NCI-H1930 (cell line): ENCODE results near the gene OR51A2.
"Not testable (repeated sequence)": the region's sequence is repeated elsewhere in the genome, so short reads cannot be mapped to it uniquely, and the experiment has no call there.

ENCODE experiments used
- DNase-seq, 2 experiments: peaks; one replicate each; lab custom pipeline; 2025; lab: John Stamatoyannopoulos, UW

The OR51A2 gene, protein sequence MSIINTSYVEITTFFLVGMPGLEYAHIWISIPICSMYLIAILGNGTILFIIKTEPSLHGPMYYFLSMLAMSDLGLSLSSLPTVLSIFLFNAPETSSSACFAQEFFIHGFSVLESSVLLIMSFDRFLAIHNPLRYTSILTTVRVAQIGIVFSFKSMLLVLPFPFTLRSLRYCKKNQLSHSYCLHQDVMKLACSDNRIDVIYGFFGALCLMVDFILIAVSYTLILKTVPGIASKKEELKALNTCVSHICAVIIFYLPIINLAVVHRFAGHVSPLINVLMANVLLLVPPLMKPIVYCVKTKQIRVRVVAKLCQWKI

GRCh38 chr11:4955613-4956012, at the start of gene OR51A2:
Gene OR51A2 (minus strand): TSS chr11:4955713. CDS start chr11:4955713, 0 bp downstream.
- not testable (repeated sequence) for DNase-seq

DNA sequence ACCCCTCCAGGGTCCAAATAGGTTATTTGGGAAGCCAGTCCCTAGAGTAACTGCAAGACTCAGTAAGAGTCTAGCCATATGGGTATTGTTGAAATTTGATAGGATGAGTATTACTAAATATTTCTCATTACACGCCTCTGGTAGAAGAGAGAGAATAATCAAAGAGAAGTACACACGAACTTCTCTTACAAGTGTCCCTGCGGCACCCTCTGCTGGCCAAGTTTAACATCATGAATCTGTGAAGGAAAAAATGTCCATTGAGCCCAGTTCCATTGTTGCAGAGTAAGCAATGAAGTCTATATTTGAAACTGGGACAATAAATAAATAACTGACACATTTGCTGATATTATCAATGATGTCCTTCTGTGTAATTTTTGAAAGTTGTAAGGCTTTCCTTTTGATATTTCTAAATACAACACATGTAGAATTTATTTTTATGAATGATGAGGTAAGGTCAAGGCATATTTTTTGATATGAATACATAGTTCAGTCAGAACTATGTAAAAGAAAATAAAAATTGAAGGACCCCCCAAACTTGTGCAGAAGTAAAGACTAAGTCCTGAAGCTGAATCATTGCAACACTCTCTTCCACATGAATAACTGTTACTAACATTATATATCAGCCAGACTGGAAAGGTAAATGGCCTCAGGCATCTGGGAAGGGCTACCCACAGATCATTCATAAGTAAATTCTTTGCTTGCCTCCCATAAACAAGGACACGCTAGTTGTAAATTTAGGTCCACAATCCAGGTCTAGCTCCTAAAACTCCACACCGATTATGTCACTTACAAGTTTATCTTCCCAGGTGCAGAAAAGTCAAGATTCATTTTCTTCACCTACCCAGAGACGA, 49.1 kb upstream of the OR51A2 start:
- peak; percentile 63 to 64 for DNase-seq

DNA sequence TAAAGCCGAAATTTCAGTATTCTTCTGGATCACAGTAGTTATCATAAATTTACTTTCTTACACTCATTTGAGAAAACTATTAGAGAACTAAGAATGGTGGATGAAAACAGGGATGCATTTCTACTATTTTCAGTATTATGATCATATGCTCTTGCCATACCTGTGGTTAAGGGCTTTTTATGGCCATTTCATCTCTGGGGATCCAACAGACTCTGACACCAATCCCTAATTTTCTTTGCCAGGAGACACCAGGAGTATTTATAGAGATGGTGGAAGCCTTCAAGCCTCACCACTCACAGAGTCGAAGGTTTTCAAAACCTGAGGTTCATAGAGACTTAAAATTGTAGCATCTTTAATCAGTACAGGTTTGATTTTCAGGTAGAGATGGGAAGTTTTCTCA, 39.0 kb upstream of the OR51A2 start, which contains the start of gene OR51L1:
Gene OR51L1, plus strand, starts transcription at position 301 of the 400 bp plus-strand sequence. CDS start 4,132 bp downstream, outside the sequence.
- no peak for DNase-seq

GRCh38 chr11:4991060-4991459, 35.5 kb upstream of the OR51A2 start:
- no peak for DNase-seq

DNA sequence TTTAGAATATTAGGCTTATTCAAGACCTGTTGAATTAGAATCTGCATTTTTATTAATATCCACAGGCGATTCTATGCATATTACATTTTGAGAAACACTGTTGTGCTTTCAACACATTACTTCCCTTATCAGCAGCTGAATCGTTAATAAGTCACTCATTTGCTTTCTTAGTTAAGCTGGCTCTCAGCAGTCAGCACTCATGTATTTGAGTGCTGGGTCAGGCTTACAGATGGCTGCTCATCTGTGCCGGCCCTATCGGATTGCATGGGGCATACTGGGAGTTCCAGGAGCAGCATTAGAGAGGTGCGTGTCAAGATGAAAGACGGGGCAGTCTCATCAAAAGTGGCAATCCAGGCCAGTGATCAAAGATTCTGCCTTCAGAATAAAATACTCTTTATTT, 28.3 kb upstream of the OR51A2 start:
- DNase-seq, result no peak

DNA sequence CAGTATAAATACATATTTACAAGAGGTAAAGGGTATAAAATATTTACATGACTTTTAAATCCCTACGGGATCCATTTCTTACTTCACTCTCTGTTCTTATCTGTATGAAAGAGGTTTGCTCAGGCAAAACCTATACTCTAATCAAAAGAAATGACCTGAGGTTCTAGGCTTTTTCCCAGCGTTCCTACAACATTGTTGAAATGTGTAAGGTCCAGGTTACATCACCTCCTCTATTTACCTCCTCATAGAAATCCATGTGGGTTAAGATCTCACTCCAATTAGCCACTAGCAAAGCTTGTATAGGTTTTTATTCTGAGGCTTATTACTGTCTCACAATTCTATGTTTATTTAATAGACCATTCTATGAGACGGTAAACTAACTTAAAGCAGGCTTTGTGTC, 27.2 kb upstream of the OR51A2 start:
- peak in 1 of 2 experiments; percentile 30 for DNase-seq

DNA sequence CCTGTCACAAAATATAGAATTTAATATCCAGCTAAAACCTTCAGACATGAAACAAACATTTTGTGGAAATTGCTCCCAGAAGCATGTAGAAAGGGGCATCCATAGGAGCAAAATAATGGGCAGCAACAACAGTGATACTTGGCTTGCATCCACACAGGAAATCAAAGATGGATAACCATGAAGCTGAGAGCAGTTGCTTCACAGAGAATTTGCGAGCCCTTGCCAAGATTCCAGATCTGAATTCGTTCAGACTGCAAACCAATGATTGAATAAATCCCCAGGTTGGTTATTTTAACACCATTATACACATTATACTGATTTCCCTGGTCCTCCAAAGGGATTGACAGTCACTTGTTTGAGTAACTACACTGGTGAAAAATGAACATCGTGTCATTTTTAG, 23.5 kb upstream of the OR51A2 start:
- no peak for DNase-seq

DNA sequence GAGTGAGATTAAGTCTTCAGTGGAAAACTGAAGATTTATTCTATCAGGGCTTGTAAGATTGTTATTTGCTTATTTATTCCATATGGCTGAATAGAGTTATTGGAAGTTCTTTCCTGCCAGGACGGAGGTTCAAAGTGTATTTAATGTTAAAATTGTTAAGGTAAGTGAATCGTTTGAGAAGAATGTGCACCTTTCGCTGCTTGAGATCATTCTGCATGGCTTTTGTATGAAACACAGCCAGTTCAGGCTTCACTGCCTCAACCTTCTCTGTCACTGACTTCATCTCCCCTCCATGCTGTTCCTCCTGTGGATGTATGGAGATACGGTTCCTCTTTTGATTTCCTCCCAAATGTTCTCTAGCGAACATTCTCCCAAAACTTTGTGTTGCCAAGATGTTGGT, 19.9 kb upstream of the OR51A2 start:
- no peak for DNase-seq

DNA sequence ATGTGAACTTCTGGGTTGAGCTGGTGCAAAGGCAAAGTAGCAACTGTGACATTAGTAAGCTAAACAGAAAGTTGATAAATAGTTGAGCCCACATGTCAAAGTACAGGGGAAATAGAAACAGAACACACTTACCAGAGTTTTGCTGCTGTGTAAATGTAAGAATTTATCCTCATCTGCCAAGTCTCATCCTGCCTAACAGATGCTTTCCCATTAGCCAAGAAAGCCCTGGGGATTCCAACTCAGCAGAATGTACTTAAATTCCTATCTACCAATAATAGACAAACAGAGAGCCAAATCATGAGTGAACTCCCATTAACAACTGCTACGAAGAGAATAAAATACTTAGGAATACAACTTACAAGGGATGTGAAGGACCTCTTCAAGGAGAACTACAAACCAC, 7.3 kb upstream of the OR51A2 start:
- DNase-seq, result no peak

GRCh38 chr11:4960877-4961276, 5.4 kb upstream of the OR51A2 start:
- peak; percentile 30 to 74 for DNase-seq

DNA sequence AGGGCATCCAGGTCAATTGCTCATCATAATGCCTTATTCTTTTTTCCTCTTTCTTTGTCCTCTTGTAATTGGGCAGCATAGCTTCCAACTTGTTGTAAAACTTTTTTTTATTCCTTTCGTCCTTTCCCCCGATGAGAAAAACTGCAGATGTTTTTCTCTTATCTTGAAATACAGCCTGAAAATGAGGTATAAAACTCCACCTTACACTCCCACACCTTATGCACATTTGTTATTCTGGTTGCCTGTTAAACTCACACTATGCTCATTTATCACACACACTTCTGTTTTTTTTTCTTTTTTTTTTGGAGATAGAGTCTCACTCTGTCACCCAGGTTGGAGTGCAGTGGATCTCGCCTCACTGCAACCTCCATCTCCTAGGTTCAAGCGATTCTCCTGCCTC, 1.9 kb upstream of the OR51A2 start:
- no peak for DNase-seq

DNA sequence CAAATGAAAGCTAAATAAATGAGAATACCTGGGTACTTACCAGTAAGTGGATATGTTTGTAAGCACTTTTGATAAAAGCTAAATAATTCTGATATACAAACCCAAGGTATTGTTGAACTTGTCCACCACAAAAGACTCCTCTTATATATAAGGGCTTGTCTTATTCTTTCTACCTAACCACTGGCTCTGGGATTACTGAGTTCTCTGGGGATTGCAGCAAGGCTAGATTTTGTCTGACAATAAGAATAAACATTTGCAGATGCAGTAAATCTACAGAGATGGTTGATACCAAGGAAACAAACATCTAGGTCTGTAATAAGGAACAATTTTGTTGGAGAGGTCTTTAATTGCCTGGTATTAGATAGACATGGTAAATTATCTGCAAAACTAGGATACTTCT, 8.0 kb downstream of the OR51A2 start, which contains the start of gene OR51A4:
Gene OR51A4, minus strand, starts transcription at position 101 of the 400 bp plus-strand sequence. CDS start 505 bp downstream, outside the sequence.
- no peak for DNase-seq

DNA sequence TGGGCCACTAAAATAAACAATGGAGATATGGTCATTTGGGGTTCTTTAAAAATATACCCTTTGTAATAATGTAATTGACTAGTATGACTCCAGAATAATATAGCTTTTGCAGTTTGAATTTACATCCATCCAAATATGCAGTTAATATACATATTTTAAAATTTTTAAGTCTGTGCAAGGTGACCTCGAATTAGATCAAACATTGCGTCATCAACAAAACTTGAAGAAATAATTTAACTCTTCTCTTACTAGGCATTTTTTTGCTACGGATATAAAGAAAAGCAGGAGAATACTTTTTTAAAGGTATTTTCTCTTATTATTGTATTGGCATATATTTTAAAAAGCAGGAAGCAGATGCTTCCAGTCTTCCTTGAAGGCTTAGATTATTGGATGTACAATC, 18.8 kb downstream of the OR51A2 start:
- no peak for DNase-seq

DNA sequence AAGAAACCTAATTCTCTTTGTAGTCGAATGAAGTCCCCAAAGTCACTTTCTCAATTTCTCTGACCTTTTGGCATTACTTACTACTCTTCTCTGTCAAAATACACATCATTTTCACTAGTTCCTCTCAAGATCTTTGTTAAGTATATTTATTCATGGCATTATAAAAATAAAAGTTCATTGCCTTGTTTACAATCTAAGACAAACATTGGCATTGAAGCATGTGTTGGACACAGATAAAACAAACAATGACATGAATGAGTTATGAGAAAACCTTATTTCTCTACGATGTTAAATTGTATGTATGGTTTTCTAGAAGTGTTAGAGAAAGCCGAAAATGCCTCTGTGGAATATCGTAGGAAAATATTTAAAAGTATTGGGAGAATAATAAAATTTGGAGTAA, 22.8 kb downstream of the OR51A2 start:
- no peak for DNase-seq

DNA sequence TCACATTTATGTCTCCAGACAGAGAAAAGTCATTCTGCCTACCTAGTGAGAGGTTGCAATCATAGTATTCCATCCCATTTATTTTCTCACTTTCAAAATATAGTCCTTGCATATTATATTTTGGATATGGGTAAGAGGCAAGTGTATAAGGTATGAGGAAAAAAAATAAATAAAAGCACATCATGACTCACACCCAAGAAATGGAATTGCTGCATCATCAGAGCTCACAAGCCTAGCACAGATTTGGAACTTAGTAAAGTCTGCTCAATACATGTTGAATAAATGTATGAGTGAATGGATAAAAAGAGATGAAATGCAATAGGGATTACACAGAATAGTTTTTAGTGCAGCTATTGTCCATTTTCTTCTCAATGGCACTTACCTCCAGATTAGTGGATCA, 28.9 kb downstream of the OR51A2 start:
- no peak for DNase-seq

GRCh38 chr11:4924239-4924638, 31.3 kb downstream of the OR51A2 start, which contains the start of gene OR51G1:
Gene OR51G1 (minus strand): TSS chr11:4924339. CDS start chr11:4924339, 0 bp downstream.
- no peak for DNase-seq

DNA sequence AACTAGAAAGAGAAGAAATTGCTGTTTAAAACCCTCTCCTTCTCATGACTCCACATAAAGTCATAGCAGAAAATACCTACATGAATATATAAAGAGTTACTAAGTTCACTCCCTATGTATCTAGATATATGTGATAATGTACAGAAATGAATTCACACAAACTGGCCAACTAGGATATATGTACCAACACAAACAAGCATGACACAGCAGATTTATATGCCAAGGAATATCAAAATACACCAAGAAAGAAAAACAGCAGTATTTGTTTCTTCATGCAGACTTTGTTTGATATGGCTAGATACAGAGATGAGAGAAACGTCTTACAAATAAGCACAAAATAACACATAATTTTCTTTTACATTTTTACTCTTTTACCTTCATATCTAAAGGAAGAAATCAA, 33.2 kb downstream of the OR51A2 start:
- DNase-seq, result no peak

- no peak for DNase-seq
Measured at GRCh38 chr11:4921796-4922195, 33.7 kb downstream of the OR51A2 start.

GRCh38 chr11:4919250-4919649, 36.3 kb downstream of the OR51A2 start, which contains the start of gene OR51G2:
Gene OR51G2 (minus strand): TSS chr11:4919350. CDS start chr11:4915663, 3,687 bp downstream.
- no peak for DNase-seq

DNA sequence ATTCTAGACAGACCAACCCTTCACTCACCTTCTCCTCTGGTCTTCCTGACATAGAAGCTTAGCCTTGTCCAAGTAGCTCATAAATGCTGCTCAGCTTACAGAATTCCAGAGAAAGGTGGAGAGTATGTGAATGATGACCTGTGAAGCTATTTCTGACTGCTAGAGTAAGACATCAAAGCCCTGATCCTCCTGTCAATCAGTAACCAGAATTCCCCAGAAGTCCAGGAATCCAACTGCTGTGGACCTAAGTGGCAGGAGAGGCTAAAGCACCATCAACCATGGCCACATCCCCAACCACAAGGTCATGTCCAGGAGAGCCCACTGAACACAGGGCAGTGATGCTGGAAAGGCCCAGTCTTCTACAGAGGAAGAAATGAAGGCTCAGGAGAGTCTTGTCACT, 38.9 kb downstream of the OR51A2 start:
- DNase-seq, result no peak
